ENCODE measurements around the gene GAN. TPM values are rescaled to one million over a fixed set of nuclear protein-coding genes. Genes with fewer than 3 reads are reported as not detected.
"Not testable (repeated sequence)": the region's sequence is repeated elsewhere in the genome, so short reads cannot be mapped to it uniquely, and the experiment has no call there.

The GAN gene
- total RNA-seq, 4 donors from 2014 or later: 12.9 to 378 (median 14.7) TPM

- in situ Hi-C loops (cut with MboI; ENCODE audit: low pct_ligation_motif_present in 1 of 4, low pct_unique_long_range_greater_than_20kb in 1 of 4, low sequenced_read_pairs in 3 of 4): loop anchor here in 3 of 4 donors (10.0 to 25.0 kb wide), 2 partner anchors 211 to 324 kb away; no protein-coding TSS in a partner anchor
- Histone ChIP-seq H3K9me3 (no peaks in the 10 kb centered on the region), H3K4me3 (no peak overlapping the region), H3K36me3 (no peaks in the 10 kb centered on the region), H3K4me1 (peaks cover 3 to 9% (median 6%) of the 10 kb centered on the region in 4 donors), H3K27me3 (no peaks in the 10 kb centered on the region), H3K27ac (no peak overlapping the region)
- peak; percentile 28 for DNase-seq
- TF ChIP-seq POLR2AphosphoS5 (IDR thresholded peaks at IDR 0.05) (no peak), EP300 (IDR thresholded peaks at IDR 0.05; ENCODE audit: low read depth) (no peak), POLR2A (IDR thresholded peaks at IDR 0.05) (no peak), CTCF (IDR thresholded peaks at IDR 0.05) (no peak)
- WGBS, 2 donors (ENCODE audit: low coverage in 1 of 2): 48 to 77% methylated on average over 2 to 19 of the region's 19 CpGs
- intact Hi-C loops (cut with DNase I; ENCODE audit: low total_unique reads): loop anchor here (10.0 kb wide), 1 partner anchor 214 kb away; no protein-coding TSS in a partner anchor
Measured at GRCh38 chr16:81401035-81401950, 86.5 kb downstream of the GAN start.

DNA sequence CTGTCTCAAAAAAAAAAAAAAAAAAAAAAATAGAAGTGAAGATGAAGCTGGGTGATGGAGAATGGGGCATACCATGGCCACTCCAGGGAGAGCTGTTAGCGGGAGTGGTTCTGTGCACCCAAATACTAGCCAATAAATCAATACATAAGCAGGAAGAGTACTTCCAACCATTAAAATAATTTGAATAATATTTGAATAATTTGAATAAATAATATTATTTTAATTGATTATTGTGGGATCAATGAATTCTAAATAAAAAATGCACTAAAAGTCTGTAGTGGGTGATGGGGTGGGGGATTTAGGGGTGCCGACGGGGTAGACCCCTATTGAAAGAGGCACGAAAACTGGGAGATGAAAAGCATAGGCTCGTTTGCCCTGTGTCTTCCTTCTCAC is 88.4 kb downstream of the GAN start:
- no peaks in the 10 kb centered on the region for H3K9me3 ChIP-seq
- no peak overlapping the region for H3K27ac ChIP-seq
- in situ Hi-C loops (cut with MboI; ENCODE audit: low pct_ligation_motif_present in 1 of 4, low pct_unique_long_range_greater_than_20kb in 1 of 4, low sequenced_read_pairs in 3 of 4): loop anchor here in 3 of 4 donors (10.0 to 25.0 kb wide), 2 partner anchors 209 to 322 kb away; no protein-coding TSS in a partner anchor
- intact Hi-C loops (cut with DNase I; ENCODE audit: low total_unique reads): loop anchor here (10.0 kb wide), 1 partner anchor 212 kb away; no protein-coding TSS in a partner anchor
- H3K27me3 ChIP-seq: no peaks in the 10 kb centered on the region
- no peak overlapping the region for H3K4me3 ChIP-seq
- no peaks in the 10 kb centered on the region for H3K36me3 ChIP-seq
- WGBS, 2 donors (ENCODE audit: low coverage in 1 of 2): 25 to 50% methylated on average over 2 to 5 of the region's 5 CpGs
- no peak for TF ChIP-seq EP300 (IDR thresholded peaks at IDR 0.05; ENCODE audit: low read depth)
- no peak for TF ChIP-seq POLR2A (IDR thresholded peaks at IDR 0.05)
- no peak for TF ChIP-seq POLR2AphosphoS5 (IDR thresholded peaks at IDR 0.05)
- TF ChIP-seq CTCF (IDR thresholded peaks at IDR 0.05): no peak
- H3K4me1 ChIP-seq: peaks cover 3 to 9% (median 6%) of the 10 kb centered on the region in 4 donors
- no peak for DNase-seq

DNA sequence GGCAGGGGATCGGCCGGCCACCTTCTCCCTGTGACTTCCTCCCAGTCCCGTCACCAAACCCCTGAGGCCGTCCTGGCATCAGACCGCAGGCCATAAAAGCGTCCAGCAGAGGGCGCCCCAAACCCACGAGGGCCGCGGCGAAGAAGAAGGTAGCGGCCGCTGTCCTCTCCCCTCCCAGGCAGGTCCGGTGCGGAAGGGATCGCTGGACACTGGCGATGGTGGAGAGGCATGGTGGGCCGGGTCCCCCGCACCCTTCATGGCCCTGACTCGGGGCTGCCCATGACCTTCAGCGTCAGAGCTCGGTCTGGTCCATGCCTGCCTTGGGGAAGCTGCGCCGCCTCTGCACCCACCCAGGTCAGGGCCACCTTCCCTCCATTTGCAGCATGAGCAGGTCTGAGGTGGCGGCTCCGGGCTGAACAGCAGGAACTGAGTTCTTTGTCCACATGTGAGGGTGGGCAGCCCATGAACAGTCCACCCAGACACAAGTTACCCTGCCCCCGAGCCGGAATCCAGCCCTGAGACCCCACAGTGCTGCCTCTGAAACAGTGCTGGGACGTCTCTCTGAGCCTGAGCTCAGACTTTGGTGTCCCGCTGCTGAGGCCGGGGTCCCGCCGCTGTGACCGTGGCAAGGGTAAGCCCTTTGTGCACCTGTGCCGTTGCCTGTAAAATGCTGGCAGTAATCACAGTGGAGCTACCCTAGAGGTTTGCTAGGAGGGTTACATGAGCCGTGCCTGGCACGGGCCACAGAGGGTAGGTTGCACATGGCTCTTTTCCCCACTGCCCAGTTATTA is 89.0 kb downstream of the GAN start:
- peak; percentile 91 for DNase-seq
- H3K27me3 ChIP-seq: no peaks in the 10 kb centered on the region
- intact Hi-C loops (cut with DNase I; ENCODE audit: low total_unique reads): loop anchor here (10.0 kb wide), 1 partner anchor 211 kb away; no protein-coding TSS in a partner anchor
- peaks cover 3 to 9% (median 6%) of the 10 kb centered on the region in 4 donors for H3K4me1 ChIP-seq
- H3K27ac ChIP-seq: no peak overlapping the region
- WGBS, 2 donors (ENCODE audit: low coverage in 1 of 2): 14% methylated on average over 33 of the region's 37 CpGs; no CpG with 5 or more reads in 1 of the 2 donors
- no peak for TF ChIP-seq POLR2A (IDR thresholded peaks at IDR 0.05)
- no peak for TF ChIP-seq EP300 (IDR thresholded peaks at IDR 0.05; ENCODE audit: low read depth)
- peak; percentile 92 to 97 (median 97) for TF ChIP-seq CTCF (IDR thresholded peaks at IDR 0.05)
- peak in 1 of 3 donors; percentile 10 for TF ChIP-seq POLR2AphosphoS5 (IDR thresholded peaks at IDR 0.05)
- H3K4me3 ChIP-seq: peak overlapping the region in 2 of 4 donors; percentile 24 to 36
- no peaks in the 10 kb centered on the region for H3K36me3 ChIP-seq
- in situ Hi-C loops (cut with MboI; ENCODE audit: low pct_ligation_motif_present in 1 of 4, low pct_unique_long_range_greater_than_20kb in 1 of 4, low sequenced_read_pairs in 3 of 4): loop anchor here in 3 of 4 donors (10.0 to 25.0 kb wide), 2 partner anchors 209 to 321 kb away; no protein-coding TSS in a partner anchor
- H3K9me3 ChIP-seq: no peaks in the 10 kb centered on the region

- not testable (repeated sequence) for H3K27me3 ChIP-seq, DNase-seq, H3K9me3 ChIP-seq, H3K36me3 ChIP-seq, H3K27ac ChIP-seq, H3K4me3 ChIP-seq, H3K4me1 ChIP-seq
- 95 to 100% methylated on average over 2 of the region's 2 CpGs for WGBS, 2 donors (ENCODE audit: low coverage in 1 of 2)
- in situ Hi-C loops (cut with MboI; ENCODE audit: low pct_ligation_motif_present in 1 of 4, low pct_unique_long_range_greater_than_20kb in 1 of 4, low sequenced_read_pairs in 3 of 4): loop anchor here in 3 of 4 donors (10.0 to 25.0 kb wide), 2 partner anchors 207 to 320 kb away; no protein-coding TSS in a partner anchor
- intact Hi-C loops (cut with DNase I; ENCODE audit: low total_unique reads): loop anchor here (10.0 kb wide), 1 partner anchor 210 kb away; no protein-coding TSS in a partner anchor
Measured at GRCh38 chr16:81405002-81405401, 90.2 kb downstream of the GAN start.

Measured in transverse colon (tissue), 4 donors.